Activated CD4-positive, alpha-beta T cell treated with anti-CD3 and anti-CD28 coated beads, Interleukin-10, Interleukin-2, amounts not matched to agents 100 ng/mL and 50 ng/mL, durations not matched to agents 16 hours and 8 hours (primary cell): ENCODE measurements around the gene PPP1R1C.
A peak's percentile ranks its signal among the peaks of the same experiment; 100 is the strongest.

Experiments used
- DNase-seq: peaks from one replicate; pipeline ENCODE4 v3.0.0-alpha.2; 2020

The PPP1R1C gene

GRCh38 chr2:182066400-182067087, 80.9 kb downstream of the PPP1R1C start:
- peak; percentile 0 for DNase-seq

- DNase-seq, result no peak
These were observed 81.7 kb downstream of the PPP1R1C start for GRCh38 chr2:182067393-182067792.

- no peak for DNase-seq
These were observed 83.2 kb downstream of the PPP1R1C start for GRCh38 chr2:182068811-182069210.

GRCh38 chr2:182069416-182069815, 83.8 kb downstream of the PPP1R1C start:
- DNase-seq, result no peak

- DNase-seq, result no peak
These were observed 84.3 kb downstream of the PPP1R1C start for GRCh38 chr2:182069908-182070307.

GRCh38 chr2:182070736-182071135, 85.1 kb downstream of the PPP1R1C start:
- no peak for DNase-seq

GRCh38 chr2:182072861-182073260, 87.2 kb downstream of the PPP1R1C start:
- DNase-seq, result no peak

GRCh38 chr2:182073613-182074012, 88.0 kb downstream of the PPP1R1C start:
- no peak for DNase-seq

- no peak for DNase-seq
These were observed 91.4 kb downstream of the PPP1R1C start for GRCh38 chr2:182077023-182077422.

GRCh38 chr2:182077448-182078142, 91.9 kb downstream of the PPP1R1C start:
- peak; percentile 51 for DNase-seq

- DNase-seq, result no peak
These were observed 93.4 kb downstream of the PPP1R1C start for GRCh38 chr2:182078988-182079602.

GRCh38 chr2:182080493-182080892, 94.8 kb downstream of the PPP1R1C start:
- DNase-seq, result no peak

- DNase-seq, result no peak
These were observed 96.1 kb downstream of the PPP1R1C start for GRCh38 chr2:182081602-182082260.

GRCh38 chr2:182088681-182089320, 103.1 kb downstream of the PPP1R1C start:
- DNase-seq, result no peak

GRCh38 chr2:182090486-182090885, 104.8 kb downstream of the PPP1R1C start:
- no peak for DNase-seq

- DNase-seq, result no peak
These were observed 112.0 kb downstream of the PPP1R1C start for GRCh38 chr2:182097571-182098164.

GRCh38 chr2:182098648-182099047, 113.0 kb downstream of the PPP1R1C start:
- DNase-seq, result no peak

- DNase-seq, result no peak
These were observed 115.6 kb downstream of the PPP1R1C start for GRCh38 chr2:182101263-182101662.

- DNase-seq, result no peak
These were observed 117.9 kb downstream of the PPP1R1C start for GRCh38 chr2:182103526-182103925.

- no peak for DNase-seq
These were observed 124.7 kb downstream of the PPP1R1C start for GRCh38 chr2:182110347-182110746.

GRCh38 chr2:182113334-182113733, 127.7 kb downstream of the PPP1R1C start:
- DNase-seq, result no peak

- no peak for DNase-seq
These were observed 129.6 kb downstream of the PPP1R1C start for GRCh38 chr2:182115258-182115657.

- DNase-seq, result no peak
These were observed 131.1 kb downstream of the PPP1R1C start for GRCh38 chr2:182116774-182117173.
